Measurements from ENCODE around the gene LRRC4B. TPM values are rescaled to one million over a fixed set of nuclear protein-coding genes. Genes with fewer than 3 reads are reported as not detected.

Gene LRRC4B
- total RNA-seq, 1 donor from 2014 or later = 0.47 TPM

DNA sequence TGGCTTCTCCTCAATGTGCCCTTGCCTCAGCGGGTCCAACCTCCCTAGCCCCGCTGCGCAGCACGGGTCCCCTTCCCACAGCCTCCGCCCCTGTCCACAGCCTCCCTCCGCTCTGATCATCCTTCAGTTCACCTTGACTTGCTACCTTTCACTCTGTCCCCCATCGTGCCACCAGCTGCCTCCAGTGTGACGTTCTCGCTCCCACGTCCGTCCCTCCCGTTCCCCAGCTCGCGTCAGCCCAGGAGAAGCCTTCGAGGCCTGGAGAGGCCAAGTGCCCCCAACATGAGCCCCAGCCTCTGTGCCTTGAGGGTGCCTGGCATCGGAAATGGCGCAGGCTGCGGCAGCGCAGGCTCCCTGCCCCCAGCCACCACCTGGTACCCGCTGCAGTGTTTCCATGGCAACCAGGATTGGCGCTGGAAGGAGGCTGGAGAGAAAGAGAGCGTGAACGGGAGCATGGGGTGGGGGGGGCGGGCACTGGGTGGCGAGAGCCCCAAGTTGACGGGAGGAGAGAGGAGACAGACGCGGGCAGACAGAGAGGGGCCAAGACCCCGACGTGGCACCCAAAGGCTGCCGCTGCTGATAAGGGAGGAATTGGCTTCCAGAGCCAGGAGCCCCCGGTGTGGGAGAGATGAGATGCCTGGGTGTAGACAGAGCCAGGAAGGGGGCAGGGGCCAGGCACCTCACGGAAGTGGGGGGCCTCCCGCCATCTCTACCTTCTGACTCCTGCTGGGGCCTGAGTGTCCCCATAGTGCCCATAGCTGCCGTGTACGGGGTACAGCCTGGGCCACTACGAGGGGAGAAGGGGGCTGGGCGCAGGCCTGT is 53.7 kb downstream of the LRRC4B start:
- Histone ChIP-seq H3K4me3 (no peak overlapping the region), H3K9me3 (replicated peaks) (no peaks in the 10 kb centered on the region), H3K27me3 (ENCODE audit: low read depth) (no peaks in the 10 kb centered on the region), H3K36me3 (no peaks in the 10 kb centered on the region), H3K27ac (replicated peaks) (no peak overlapping the region), H3K4me1 (peaks cover 13% of the 10 kb centered on the region)
- intact Hi-C loops (cut with micrococcal nuclease) = no loop called here
- DNase-seq = no peak
- TF ChIP-seq, protein P1, sequence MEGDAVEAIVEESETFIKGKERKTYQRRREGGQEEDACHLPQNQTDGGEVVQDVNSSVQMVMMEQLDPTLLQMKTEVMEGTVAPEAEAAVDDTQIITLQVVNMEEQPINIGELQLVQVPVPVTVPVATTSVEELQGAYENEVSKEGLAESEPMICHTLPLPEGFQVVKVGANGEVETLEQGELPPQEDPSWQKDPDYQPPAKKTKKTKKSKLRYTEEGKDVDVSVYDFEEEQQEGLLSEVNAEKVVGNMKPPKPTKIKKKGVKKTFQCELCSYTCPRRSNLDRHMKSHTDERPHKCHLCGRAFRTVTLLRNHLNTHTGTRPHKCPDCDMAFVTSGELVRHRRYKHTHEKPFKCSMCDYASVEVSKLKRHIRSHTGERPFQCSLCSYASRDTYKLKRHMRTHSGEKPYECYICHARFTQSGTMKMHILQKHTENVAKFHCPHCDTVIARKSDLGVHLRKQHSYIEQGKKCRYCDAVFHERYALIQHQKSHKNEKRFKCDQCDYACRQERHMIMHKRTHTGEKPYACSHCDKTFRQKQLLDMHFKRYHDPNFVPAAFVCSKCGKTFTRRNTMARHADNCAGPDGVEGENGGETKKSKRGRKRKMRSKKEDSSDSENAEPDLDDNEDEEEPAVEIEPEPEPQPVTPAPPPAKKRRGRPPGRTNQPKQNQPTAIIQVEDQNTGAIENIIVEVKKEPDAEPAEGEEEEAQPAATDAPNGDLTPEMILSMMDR (IDR thresholded peaks at IDR 0.05; ENCODE audit: borderline replicate concordance) = no peak

DNA sequence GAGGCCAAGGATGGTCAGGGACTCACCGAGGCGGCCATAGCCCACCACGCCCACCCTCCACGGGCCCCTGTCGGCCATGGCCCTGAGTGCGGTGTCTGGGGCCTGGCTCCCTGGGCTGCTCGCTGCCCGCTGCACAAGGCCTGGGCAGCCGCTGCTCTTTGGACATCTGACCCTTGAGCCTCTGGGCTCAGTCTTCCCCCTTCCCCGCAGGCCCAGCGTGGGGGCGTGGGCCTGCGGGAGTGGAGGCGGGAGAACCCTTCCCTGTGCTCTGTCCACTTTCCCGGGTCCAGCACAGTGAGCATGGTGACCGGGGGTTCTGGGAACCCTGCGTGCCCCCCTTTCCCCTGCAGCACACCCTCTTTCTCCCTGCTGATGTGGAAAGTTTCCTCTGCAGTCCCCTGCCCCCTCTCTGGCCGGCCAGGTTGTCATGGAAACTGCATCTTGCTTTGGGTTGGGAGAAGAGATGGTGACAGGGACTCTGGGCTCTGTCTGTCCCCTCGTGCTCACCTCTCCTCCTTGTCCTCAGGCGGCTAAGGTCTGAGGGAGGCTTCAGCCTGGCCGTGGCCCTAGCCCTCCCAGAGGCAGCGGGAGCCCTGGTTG is 54.4 kb downstream of the LRRC4B start, which contains the start of gene ASPDH:
Gene ASPDH (minus strand): TSS at position 168 of the 600 bp plus-strand sequence. CDS start 90 bp downstream, at position 78.
- no peak for DNase-seq
- TF ChIP-seq, protein P1 (IDR thresholded peaks at IDR 0.05; ENCODE audit: borderline replicate concordance) = no peak
- intact Hi-C loops (cut with micrococcal nuclease) = no loop called here

GRCh38 chr19:50512999-50513745 is 55.1 kb downstream of the LRRC4B start:
- no peak for DNase-seq
- Histone ChIP-seq H3K4me1 (peaks cover 24% of the 10 kb centered on the region), H3K9me3 (replicated peaks) (no peaks in the 10 kb centered on the region), H3K27me3 (ENCODE audit: low read depth) (no peaks in the 10 kb centered on the region), H3K36me3 (no peaks in the 10 kb centered on the region), H3K4me3 (no peak overlapping the region), H3K27ac (replicated peaks) (no peak overlapping the region)
- TF ChIP-seq, protein P1 (IDR thresholded peaks at IDR 0.05; ENCODE audit: borderline replicate concordance) = no peak
- intact Hi-C loops (cut with micrococcal nuclease) = no loop called here

More for the DNA sequence above, 54.4 kb downstream of the LRRC4B start, which contains the start of gene ASPDH:
- H3K4me1 ChIP-seq = peaks cover 20% of the 10 kb centered on the region
- H3K4me3 ChIP-seq = no peak within 1 kb of the TSS
- no peaks in the 10 kb centered on the region for H3K27me3 ChIP-seq (ENCODE audit: low read depth)
- H3K36me3 ChIP-seq = no peaks in the 10 kb centered on the region
- no peaks in the 10 kb centered on the region for H3K9me3 ChIP-seq (replicated peaks)
- H3K27ac ChIP-seq (replicated peaks) = no peak within 1 kb of the TSS

DNA sequence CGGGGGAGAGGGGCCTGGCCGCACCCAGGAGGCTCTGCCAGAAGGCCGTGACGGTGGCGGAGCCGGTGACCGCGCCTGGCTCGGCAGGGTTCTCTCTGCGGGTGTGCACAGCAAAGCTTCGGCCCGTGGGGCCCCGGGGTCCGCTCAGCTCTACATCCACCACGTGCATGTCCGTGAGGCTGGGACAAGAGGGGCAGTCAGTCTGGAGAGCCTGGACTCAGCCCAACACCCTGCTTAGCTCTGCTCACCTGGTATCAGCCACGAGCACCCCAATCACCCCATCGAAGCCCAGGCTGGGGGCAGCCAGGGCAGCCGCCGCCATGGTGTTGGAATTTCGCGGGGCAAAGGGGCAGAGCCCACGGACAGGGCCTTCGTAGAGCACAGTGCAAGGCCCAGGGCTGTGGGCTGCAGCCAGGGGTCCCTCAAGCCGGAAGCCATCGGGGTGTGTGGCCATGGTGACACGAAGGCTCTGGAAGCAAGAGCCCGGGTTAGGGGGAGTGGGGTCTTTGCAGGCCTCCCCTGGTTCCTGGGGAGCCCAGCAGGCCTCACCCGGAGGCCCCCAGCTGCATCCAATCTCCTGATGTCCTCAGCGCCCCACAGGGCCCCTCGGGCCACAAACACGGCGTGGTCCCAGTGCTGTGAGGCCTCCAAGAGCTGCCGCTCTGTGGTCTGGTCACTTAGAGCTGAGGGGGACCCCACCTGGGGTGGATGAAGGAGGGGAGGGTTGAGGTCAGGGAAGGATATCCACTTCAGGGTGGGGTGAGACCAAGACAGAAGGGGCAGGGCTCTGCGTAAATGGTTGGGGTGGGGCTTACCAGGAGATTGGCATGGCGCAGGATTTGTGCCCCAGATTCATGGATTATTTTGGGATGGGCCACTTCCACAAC is 55.9 kb downstream of the LRRC4B start:
- Histone ChIP-seq H3K27ac (replicated peaks) (peak overlapping the region; percentile 85), H3K4me1 (peaks cover 26% of the 10 kb centered on the region), H3K4me3 (peak overlapping the region; percentile 86), H3K27me3 (ENCODE audit: low read depth) (no peaks in the 10 kb centered on the region), H3K9me3 (replicated peaks) (no peaks in the 10 kb centered on the region), H3K36me3 (no peaks in the 10 kb centered on the region)
- intact Hi-C loops (cut with micrococcal nuclease) = no loop called here
- no peak for DNase-seq
- TF ChIP-seq, protein P1 (IDR thresholded peaks at IDR 0.05; ENCODE audit: borderline replicate concordance) = no peak

Measured in left ventricle myocardium inferior (tissue), 1 donor.